GM15510 (cell line): Measurements from ENCODE around the gene KRT83.

ENCODE experiments used
- POLR2A ChIP-seq: IDR thresholded peaks from 3 replicates; pipeline ENCODE4 v1.6.1; 2011; ENCODE audit warnings: borderline replicate concordance; ENCODE audit not compliant: insufficient read length; ENCODE audit errors: extremely low read depth

The KRT83 gene

GRCh38 chr12:52285851-52286530, 35.2 kb downstream of the KRT83 start:
- TF ChIP-seq POLR2A, result no peak

GRCh38 chr12:52285172-52285745, 35.9 kb downstream of the KRT83 start:
- TF ChIP-seq POLR2A, result no peak

- TF ChIP-seq POLR2A, result no peak
These were observed 36.5 kb downstream of the KRT83 start for GRCh38 chr12:52284562-52285171.

DNA sequence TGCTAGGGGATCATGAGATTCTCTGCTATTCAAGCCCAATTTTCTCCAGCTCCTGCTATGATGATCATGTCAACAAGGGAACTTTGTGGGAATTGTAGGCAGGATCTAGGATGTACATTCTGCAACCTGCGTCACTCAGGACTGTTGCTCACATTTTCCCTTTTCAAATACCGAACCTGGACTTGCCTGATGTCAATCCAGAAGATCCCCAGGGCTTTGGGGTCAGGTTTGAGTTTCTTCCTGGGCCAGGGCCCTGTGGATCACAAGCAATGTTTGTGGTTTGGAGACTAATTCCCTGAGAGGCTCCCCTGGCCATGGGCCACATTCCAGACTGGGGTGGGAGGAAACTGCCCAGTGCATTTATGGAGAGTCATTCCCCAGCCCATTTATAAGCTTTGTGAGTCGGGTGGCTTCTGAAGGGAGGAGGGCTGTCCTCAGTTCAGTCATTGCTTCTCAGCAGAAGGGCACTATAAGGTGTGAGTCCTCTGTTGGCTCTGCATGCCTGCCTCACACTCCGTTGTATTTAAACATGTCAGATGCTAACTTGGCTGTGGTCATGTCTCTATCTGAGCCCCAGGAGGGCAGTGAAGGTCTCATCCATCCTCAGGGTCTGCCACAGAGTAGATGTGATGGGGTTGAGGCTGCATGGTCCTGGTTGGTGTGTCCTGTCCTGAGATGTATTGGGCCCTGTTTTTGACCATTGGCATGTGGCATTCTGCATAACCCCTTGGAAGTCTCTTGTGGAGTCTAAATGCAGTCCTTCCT, 40.2 kb downstream of the KRT83 start:
- no peak for TF ChIP-seq POLR2A

DNA sequence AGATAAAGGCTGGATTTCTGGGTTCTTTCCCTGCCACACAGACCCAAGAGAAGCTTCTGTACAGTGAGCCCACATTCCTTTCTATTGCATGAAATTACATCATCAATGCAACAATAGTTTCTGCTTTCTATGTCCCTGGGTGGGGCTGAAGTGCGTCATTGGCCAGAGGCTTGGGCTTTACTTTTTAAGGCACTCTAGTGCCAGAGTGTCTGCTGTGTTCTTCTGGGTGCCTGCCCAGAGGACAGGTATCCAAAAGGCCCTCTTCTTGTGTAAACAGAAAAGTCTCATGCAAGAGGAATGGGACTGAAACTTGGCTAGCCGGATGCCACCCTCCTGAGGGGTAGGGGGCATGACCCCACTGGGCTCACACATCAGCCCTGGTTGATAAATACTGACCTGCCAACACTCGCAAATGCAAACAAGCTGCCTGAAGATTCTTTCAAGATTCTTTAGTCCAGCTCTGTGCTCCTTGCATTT, 40.8 kb downstream of the KRT83 start:
- TF ChIP-seq POLR2A, result no peak

DNA sequence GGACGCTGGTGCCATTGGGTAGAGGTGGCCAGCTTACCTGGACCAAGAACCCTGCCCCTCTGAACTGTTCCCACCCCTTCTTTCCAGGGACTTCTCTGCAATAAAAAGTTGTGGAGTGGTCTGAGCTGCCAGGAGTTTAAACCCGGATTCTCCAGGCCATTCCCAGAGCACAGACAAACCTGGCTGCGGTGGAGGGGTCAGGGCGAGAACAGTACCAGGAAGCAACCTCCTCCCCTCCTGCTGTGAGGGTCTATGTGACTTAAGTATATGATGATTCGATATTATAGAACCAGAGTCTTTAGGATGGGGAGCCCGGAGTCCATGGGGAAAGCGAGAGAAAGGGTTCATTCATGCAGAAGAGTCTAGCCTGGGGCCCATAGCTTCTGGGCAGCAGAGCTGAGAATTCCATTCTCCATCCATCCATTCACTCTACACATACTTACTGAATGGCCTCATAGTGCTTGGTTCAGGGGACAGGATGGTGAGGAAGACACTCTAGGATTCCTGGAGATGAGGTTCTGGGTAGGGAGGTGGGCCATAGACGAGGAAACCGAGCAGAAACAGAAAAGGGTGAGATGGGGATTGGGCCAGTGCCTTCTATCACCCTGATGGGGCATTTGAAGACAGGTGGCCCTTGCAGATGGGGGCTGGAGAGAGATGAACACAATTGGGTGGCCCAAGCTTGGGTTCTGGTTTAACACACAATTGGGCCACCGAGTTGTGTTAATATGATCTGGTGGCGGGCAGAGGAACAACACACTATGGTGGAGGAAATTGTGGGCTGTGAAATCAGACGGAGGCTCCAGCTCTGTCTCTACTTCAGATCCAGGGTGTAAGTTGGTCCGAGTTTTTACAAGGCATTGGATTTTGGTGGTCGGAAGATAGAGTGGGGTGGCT, 41.5 kb downstream of the KRT83 start:
- TF ChIP-seq POLR2A, result no peak

DNA sequence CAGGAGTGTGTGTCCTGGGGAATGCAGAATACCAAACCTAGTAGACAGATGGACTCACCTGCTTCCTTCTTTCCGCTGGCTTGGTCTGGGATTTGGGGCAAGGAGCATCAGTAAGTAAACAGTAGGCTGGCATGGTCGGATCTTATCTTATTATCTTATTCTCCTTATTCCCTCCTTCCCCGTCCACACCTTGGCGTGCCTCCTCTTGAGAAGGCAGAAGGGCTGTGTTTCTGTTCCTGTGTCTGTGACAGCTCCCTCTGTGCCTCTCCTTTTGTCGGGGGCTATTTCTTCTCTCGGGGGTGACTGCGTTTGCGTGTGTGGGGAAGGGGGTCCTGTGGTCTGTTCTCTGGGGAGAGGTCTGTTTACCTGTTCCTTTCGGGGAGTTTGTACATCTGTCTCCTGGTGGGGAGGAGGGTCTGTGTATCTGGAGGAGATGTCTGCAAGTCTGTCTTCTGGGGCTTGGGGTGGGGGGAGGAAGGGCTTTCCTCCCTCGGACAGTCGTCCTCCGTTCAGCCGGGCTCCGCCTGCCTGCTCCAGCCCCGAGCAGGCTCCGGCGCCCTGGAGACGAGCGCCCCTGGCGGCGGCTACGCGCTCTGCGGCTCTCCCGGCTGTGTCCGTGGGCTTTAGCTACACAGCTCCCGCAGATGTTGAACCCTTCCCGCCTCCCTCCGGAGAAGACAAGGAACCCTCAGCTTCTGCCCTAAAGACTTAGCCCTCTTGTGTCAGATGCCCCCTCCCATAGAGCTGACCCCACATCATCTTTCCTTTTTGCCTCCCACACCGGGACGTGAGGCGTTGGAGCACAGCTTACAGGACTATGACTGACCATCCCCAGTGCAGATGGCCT, 42.4 kb downstream of the KRT83 start:
- no peak for TF ChIP-seq POLR2A

- no peak for TF ChIP-seq POLR2A
These were observed 43.5 kb downstream of the KRT83 start for GRCh38 chr12:52277486-52278245.

GRCh38 chr12:52275686-52276085, 45.5 kb downstream of the KRT83 start:
- TF ChIP-seq POLR2A, result no peak

GRCh38 chr12:52274521-52275120, 46.6 kb downstream of the KRT83 start, which contains the start of gene KRT86:
KRT86 (plus strand) TSS chr12:52274645; CDS start chr12:52301917, 27,272 bp downstream.
- TF ChIP-seq POLR2A, result no peak

GRCh38 chr12:52271158-52271557, 50.0 kb downstream of the KRT83 start:
- TF ChIP-seq POLR2A, result no peak

GRCh38 chr12:52270541-52271070, 50.6 kb downstream of the KRT83 start:
- TF ChIP-seq POLR2A, result no peak
